Progenitor cell of endocrine pancreas (in vitro differentiated cells): ENCODE data around the gene CORO1C. TPM values are rescaled to one million over a fixed set of nuclear protein-coding genes. Genes with fewer than 3 reads are reported as not detected.

Experiments used
- DNase-seq: peaks from one replicate; pipeline ENCODE4 v3.0.0; 2021; ENCODE audit warnings: low spot score; ENCODE audit not compliant: unreplicated experiment
- H3K27ac Mint-ChIP-seq: 2 replicates; pipeline ENCODE4 v1.8.0; 2021; ENCODE audit warnings: mild to moderate bottlenecking, moderate library complexity, mixed read lengths
- H3K27me3 Mint-ChIP-seq: 2 replicates; pipeline ENCODE4 v1.8.0; 2021; ENCODE audit warnings: mixed read lengths
- H3K36me3 Mint-ChIP-seq: 2 replicates; pipeline ENCODE4 v1.8.0; 2022; ENCODE audit warnings: mixed read lengths; ENCODE audit not compliant: insufficient read depth
- H3K4me1 Mint-ChIP-seq: 2 replicates; pipeline ENCODE4 v1.8.0; 2021; ENCODE audit warnings: low read depth, mixed read lengths
- H3K4me3 Mint-ChIP-seq: 2 replicates; pipeline ENCODE4 v1.8.0; 2021; ENCODE audit warnings: low read depth, mild to moderate bottlenecking, moderate library complexity, mixed read lengths
- H3K9me3 Mint-ChIP-seq: 2 replicates; pipeline ENCODE4 v1.8.0; 2021; ENCODE audit warnings: low read depth, mixed read lengths
- CTCF ChIP-seq: fragments of 200-600 bp; sonication (generic); IDR thresholded peaks from one replicate; pipeline ENCODE4 v1.5.0; 2021; ENCODE audit warnings: antibody characterized with exemption, mild to moderate bottlenecking; ENCODE audit not compliant: unreplicated experiment
- total RNA-seq: library from RNA; stranded (reverse); gene quantifications from 2 replicates; pipeline ENCODE4 v1.2.1, GENCODE V29; 2021

The CORO1C gene
- total RNA-seq, 1 donor from 2014 or later = 68.3 TPM

- H3K4me3 Mint-ChIP-seq = no peak overlapping the region
- H3K27ac Mint-ChIP-seq = no peak overlapping the region
- no peaks in the 10 kb centered on the region for H3K36me3 Mint-ChIP-seq
- TF ChIP-seq CTCF = no peak
- H3K9me3 Mint-ChIP-seq = peaks cover 5% of the 10 kb centered on the region
- peaks cover 23% of the 10 kb centered on the region for H3K27me3 Mint-ChIP-seq
- peaks cover 1% of the 10 kb centered on the region for H3K4me1 Mint-ChIP-seq
- DNase-seq = no peak
These were observed 115.4 kb downstream of the CORO1C start for GRCh38 chr12:108615918-108616317.

- Mint-ChIP-seq H3K27ac (no peak overlapping the region), H3K9me3 (peaks cover 5% of the 10 kb centered on the region), H3K4me1 (no peaks in the 10 kb centered on the region), H3K4me3 (no peak overlapping the region), H3K36me3 (no peaks in the 10 kb centered on the region), H3K27me3 (peaks cover 21% of the 10 kb centered on the region)
- no peak for TF ChIP-seq CTCF
- no peak for DNase-seq
These were observed 116.7 kb downstream of the CORO1C start for GRCh38 chr12:108614639-108615038.

- no peak for DNase-seq
- Mint-ChIP-seq H3K27me3 (peaks cover 17% of the 10 kb centered on the region), H3K4me3 (no peak overlapping the region), H3K9me3 (peaks cover 5% of the 10 kb centered on the region), H3K36me3 (no peaks in the 10 kb centered on the region), H3K27ac (no peak overlapping the region), H3K4me1 (no peaks in the 10 kb centered on the region)
- no peak for TF ChIP-seq CTCF
These were observed 117.3 kb downstream of the CORO1C start for GRCh38 chr12:108614041-108614440.

GRCh38 chr12:108613548-108613947 is 117.8 kb downstream of the CORO1C start:
- Mint-ChIP-seq H3K36me3 (no peaks in the 10 kb centered on the region), H3K27me3 (peaks cover 14% of the 10 kb centered on the region), H3K27ac (no peak overlapping the region), H3K9me3 (peaks cover 5% of the 10 kb centered on the region), H3K4me1 (no peaks in the 10 kb centered on the region), H3K4me3 (no peak overlapping the region)
- no peak for DNase-seq
- TF ChIP-seq CTCF = no peak

- H3K4me3 Mint-ChIP-seq = no peak overlapping the region
- H3K36me3 Mint-ChIP-seq = no peaks in the 10 kb centered on the region
- H3K27ac Mint-ChIP-seq = no peak overlapping the region
- no peak for TF ChIP-seq CTCF
- no peaks in the 10 kb centered on the region for H3K4me1 Mint-ChIP-seq
- no peak for DNase-seq
- H3K9me3 Mint-ChIP-seq = peaks cover 5% of the 10 kb centered on the region
- H3K27me3 Mint-ChIP-seq = peaks cover 13% of the 10 kb centered on the region
These were observed 118.5 kb downstream of the CORO1C start for GRCh38 chr12:108612788-108613282.
